Fibroblast of villous mesenchyme (primary cell): ENCODE results near the gene NEK6. TPM values are rescaled to one million over a fixed set of nuclear protein-coding genes. Genes with fewer than 3 reads are reported as not detected.

ENCODE experiments used
- DNase-seq: peaks from one replicate; pipeline ENCODE4 v3.0.0-alpha.2; 2010; ENCODE audit warnings: low read depth
- H3K4me3 ChIP-seq: 2 replicates; pipeline ENCODE4 v1.5.1; 2011; ENCODE audit warnings: low read depth, mild to moderate bottlenecking, low read length
- total RNA-seq: library from RNA; depleted of rRNA; stranded (reverse); fragments of >200 nt; gene quantifications from 2 replicates; pipeline ENCODE4 v1.2.3, GENCODE V29; 2012
- TF ChIP-seq, protein P1 (sequence below): IDR thresholded peaks from 2 replicates; pipeline ENCODE4 v1.5.1; 2012; ENCODE audit warnings: low read depth, mild to moderate bottlenecking, low read length; ENCODE audit not compliant: insufficient read depth

NEK6 gene
- total RNA-seq, 1 donor, result 41.9 TPM

DNA sequence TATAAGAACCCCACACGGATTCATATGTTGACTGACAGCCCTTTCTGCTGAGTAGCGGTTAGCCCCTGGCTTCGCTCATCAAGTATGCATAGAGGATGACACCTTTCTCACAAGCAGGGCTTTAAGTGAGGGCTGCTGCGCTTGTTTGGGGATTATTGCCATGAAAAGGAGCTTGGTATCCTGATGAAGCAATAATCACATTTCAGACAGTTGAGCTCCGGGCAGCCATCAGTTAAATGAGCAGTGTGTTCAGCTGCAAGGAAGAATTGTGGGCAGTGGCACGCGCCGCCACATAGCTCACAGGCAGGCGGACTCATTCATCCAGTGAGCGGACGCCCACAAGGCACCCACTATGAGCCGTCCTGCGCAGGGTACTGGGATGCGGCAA, 77.6 kb downstream of the NEK6 start:
- TF ChIP-seq, protein P1, sequence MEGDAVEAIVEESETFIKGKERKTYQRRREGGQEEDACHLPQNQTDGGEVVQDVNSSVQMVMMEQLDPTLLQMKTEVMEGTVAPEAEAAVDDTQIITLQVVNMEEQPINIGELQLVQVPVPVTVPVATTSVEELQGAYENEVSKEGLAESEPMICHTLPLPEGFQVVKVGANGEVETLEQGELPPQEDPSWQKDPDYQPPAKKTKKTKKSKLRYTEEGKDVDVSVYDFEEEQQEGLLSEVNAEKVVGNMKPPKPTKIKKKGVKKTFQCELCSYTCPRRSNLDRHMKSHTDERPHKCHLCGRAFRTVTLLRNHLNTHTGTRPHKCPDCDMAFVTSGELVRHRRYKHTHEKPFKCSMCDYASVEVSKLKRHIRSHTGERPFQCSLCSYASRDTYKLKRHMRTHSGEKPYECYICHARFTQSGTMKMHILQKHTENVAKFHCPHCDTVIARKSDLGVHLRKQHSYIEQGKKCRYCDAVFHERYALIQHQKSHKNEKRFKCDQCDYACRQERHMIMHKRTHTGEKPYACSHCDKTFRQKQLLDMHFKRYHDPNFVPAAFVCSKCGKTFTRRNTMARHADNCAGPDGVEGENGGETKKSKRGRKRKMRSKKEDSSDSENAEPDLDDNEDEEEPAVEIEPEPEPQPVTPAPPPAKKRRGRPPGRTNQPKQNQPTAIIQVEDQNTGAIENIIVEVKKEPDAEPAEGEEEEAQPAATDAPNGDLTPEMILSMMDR, result no peak
- DNase-seq, result no peak

DNA sequence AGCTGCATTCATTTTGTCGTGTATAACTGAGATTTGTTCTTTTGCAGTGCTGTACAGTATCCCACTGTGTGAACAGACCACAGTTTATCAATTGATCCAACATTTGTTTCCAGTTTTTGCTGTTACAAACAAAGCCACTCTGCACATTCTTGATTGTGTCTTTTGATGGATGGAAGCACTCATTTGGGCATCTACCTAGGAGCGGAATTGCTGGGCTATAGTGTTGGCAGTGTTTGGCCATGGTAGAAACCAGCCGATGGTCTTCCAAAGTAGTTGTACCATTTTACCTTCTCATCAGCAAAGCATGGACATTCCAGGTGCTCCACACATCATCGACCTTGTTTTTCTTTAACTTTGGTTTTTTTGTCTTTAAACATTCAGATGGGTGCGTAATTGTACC, 79.8 kb downstream of the NEK6 start:
- H3K4me3 ChIP-seq, result no peak overlapping the region
- TF ChIP-seq, protein P1, result no peak
- DNase-seq, result no peak

More for the DNA sequence above, 77.6 kb downstream of the NEK6 start:
- H3K4me3 ChIP-seq, result no peak overlapping the region

DNA sequence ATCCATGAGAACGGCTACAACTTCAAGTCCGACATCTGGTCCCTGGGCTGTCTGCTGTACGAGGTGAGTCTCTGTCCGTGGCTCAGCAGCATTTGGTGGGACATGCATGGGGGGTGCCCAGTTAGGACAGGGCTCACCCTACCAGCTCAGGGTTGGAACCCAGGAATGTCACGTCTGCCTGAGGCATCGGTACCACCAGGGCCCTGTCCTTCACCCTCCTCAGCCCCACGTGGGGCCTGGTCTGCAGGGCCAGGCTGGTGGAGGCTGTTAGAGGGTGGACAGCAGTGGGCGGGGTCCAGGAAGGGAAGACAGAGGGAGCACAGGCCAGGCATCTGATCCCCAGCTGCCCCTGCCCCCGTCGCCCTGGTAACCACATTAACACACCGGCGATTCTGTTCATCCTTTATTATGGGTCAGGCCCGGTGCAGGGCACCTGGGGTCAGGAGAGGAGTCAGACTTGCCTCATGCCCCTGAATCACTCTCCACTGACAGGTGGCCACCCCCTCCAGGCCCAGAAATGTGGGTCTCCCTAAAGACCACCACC, 81.9 kb downstream of the NEK6 start:
- TF ChIP-seq, protein P1, result no peak
- no peak for DNase-seq
- no peak overlapping the region for H3K4me3 ChIP-seq

GRCh38 chr9:124340219-124341069, 82.7 kb downstream of the NEK6 start:
- no peak for DNase-seq
- TF ChIP-seq, protein P1, result no peak
- no peak overlapping the region for H3K4me3 ChIP-seq

DNA sequence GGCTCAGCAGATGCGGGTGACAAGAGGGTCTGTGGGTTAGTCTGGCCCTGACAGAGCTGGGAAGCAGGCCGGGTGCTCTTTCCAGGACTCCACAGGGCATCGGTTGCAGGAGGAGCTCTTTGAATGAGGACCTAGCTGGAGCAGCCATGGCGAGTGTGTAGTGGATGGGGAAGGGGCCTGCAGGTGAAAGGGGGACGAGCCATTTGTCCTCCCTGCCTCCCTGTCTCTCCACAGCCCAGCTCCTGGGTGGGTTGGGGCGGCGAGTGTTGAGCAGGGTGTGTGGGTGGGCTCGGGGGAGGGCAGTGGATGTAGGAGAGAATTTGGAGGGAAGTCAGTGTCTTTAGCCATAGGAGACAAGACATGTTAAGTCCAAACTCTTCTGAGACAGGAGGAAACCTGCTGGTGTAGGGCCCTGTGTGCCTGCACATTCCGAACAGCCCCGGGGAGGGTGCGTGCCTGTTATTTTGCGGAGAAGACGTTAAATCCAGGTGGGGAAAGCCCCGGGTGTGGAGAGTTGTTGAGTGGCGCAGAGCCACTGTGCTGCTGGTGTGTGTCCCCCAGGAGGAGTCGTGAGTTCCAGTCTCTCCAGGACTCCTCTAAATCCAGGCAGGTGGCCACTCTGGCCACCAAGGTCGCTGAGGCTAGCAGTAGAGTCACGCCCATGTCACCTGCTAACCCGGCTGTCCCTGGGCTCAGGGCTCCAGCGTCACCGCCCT, 83.9 kb downstream of the NEK6 start:
- DNase-seq, result no peak
- no peak overlapping the region for H3K4me3 ChIP-seq
- TF ChIP-seq, protein P1, result no peak

DNA sequence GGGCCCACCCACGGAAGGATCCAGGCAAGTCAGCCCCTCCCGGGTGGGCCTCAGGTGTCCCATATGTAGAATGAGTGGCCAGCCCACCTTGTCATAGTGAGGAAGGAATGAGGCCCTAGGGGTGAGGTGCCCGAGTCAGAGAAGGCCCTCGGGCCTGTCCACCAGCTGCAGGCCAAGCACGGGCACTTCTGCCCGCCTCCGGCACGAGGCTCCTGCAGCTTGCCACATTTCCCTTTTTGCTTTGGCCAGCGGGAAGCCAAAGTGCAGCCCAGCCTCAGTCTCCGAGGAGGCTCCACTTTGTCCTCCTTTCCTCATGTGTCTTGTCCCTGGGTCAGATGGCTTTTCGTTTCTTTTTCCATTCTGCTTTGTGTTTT, 84.6 kb downstream of the NEK6 start:
- TF ChIP-seq, protein P1, result no peak
- DNase-seq, result no peak
- no peak overlapping the region for H3K4me3 ChIP-seq
